GM03348 (cell line): ENCODE results near the gene MGLL.

Experiments used
- DNase-seq: peaks from one replicate; pipeline ENCODE4 v3.0.0; 2012; ENCODE audit warnings: low spot score

MGLL gene

GRCh38 chr3:127811717-127812116 lies 10.6 kb downstream of the MGLL start:
- DNase-seq, result no peak

GRCh38 chr3:127809611-127810010 lies 12.7 kb downstream of the MGLL start:
- no peak for DNase-seq

GRCh38 chr3:127809211-127809610 lies 13.1 kb downstream of the MGLL start:
- DNase-seq, result no peak

GRCh38 chr3:127808197-127808596 lies 14.1 kb downstream of the MGLL start:
- DNase-seq, result no peak

GRCh38 chr3:127805026-127805753 lies 17.1 kb downstream of the MGLL start:
- peak; percentile 33 for DNase-seq

- DNase-seq, result no peak
Measured at GRCh38 chr3:127804141-127804540, 18.2 kb downstream of the MGLL start.

GRCh38 chr3:127803619-127804018 lies 18.7 kb downstream of the MGLL start:
- peak; percentile 80 for DNase-seq

- DNase-seq, result no peak
Measured at GRCh38 chr3:127802606-127803005, 19.7 kb downstream of the MGLL start.

- DNase-seq, result no peak
Measured at GRCh38 chr3:127801731-127802313, 20.5 kb downstream of the MGLL start.

GRCh38 chr3:127800508-127800907 lies 21.8 kb downstream of the MGLL start:
- DNase-seq, result no peak

- peak; percentile 87 for DNase-seq
Measured at GRCh38 chr3:127799476-127800222, 22.7 kb downstream of the MGLL start.

- DNase-seq, result no peak
Measured at GRCh38 chr3:127798716-127799115, 23.6 kb downstream of the MGLL start.

GRCh38 chr3:127796831-127797150 lies 25.5 kb downstream of the MGLL start:
- DNase-seq, result no peak

GRCh38 chr3:127796045-127796830 lies 26.1 kb downstream of the MGLL start:
- no peak for DNase-seq

GRCh38 chr3:127794972-127795371 lies 27.3 kb downstream of the MGLL start:
- no peak for DNase-seq

GRCh38 chr3:127794402-127794801 lies 27.9 kb downstream of the MGLL start:
- DNase-seq, result no peak

- DNase-seq, result peak; percentile 81
Measured at GRCh38 chr3:127792541-127793292, 29.6 kb downstream of the MGLL start.

GRCh38 chr3:127791221-127791913 lies 30.9 kb downstream of the MGLL start:
- DNase-seq, result peak; percentile 50

- DNase-seq, result no peak
Measured at GRCh38 chr3:127790882-127791183, 31.5 kb downstream of the MGLL start.

GRCh38 chr3:127789990-127790881 lies 32.1 kb downstream of the MGLL start:
- no peak for DNase-seq
